ENCODE results near the gene ANKRD34A.
"Not testable (repeated sequence)": the region's sequence is repeated elsewhere in the genome, so short reads cannot be mapped to it uniquely, and the experiment has no call there.

The ANKRD34A gene

GRCh38 chr1:145935708-145936107 lies 28.7 kb downstream of the ANKRD34A start:
- Histone ChIP-seq H3K4me2 (no peak overlapping the region), H3K27me3 (ENCODE audit: insufficient read depth, low read depth) (no peaks in the 10 kb centered on the region), H3K79me2 (ENCODE audit: insufficient read depth, low read depth) (no peaks in the 10 kb centered on the region), H2AFZ (ENCODE audit: low read depth) (no peak overlapping the region), H4K20me1 (ENCODE audit: insufficient read depth) (no peaks in the 10 kb centered on the region), H3K36me3 (ENCODE audit: insufficient read depth) (no peaks in the 10 kb centered on the region), H3K27ac (no peak overlapping the region), H3K9ac (no peak overlapping the region), H3K4me3 (IDR thresholded peaks at IDR 0.05; ENCODE audit: insufficient read depth, low read depth, low read length) (no peak overlapping the region), H3K4me1 (ENCODE audit: low read depth, poor library complexity, severe bottlenecking) (peaks cover 18% of the 10 kb centered on the region)
- no peak for TF ChIP-seq CTCF (conservative IDR thresholded peaks at IDR 0.05; ENCODE audit: low read depth, low read length)

GRCh38 chr1:145932522-145933009 lies 31.8 kb downstream of the ANKRD34A start:
- not testable (repeated sequence) for H3K4me3 ChIP-seq (IDR thresholded peaks at IDR 0.05; ENCODE audit: insufficient read depth, low read depth, low read length); H3K36me3 ChIP-seq (ENCODE audit: insufficient read depth); H4K20me1 ChIP-seq (ENCODE audit: insufficient read depth); H3K27me3 ChIP-seq (ENCODE audit: insufficient read depth, low read depth); H3K27ac ChIP-seq; H3K9ac ChIP-seq; H3K4me2 ChIP-seq; H2AFZ ChIP-seq (ENCODE audit: low read depth)
- peaks cover 11% of the 10 kb centered on the region; the same call in 1 of the 2 replicates for H3K79me2 ChIP-seq (ENCODE audit: insufficient read depth, low read depth)
- H3K4me1 ChIP-seq (ENCODE audit: low read depth, poor library complexity, severe bottlenecking), result peaks cover 19% of the 10 kb centered on the region

GRCh38 chr1:145927916-145928643 lies 36.3 kb downstream of the ANKRD34A start:
- Histone ChIP-seq H3K36me3 (ENCODE audit: insufficient read depth) (peaks cover 7% of the 10 kb centered on the region; the same call in 1 of the 2 replicates), H3K27ac (peak overlapping the region; percentile 75), H3K4me1 (ENCODE audit: low read depth, poor library complexity, severe bottlenecking) (peaks cover 18% of the 10 kb centered on the region), H3K9ac (peak overlapping the region; percentile 80), H4K20me1 (ENCODE audit: insufficient read depth) (no peaks in the 10 kb centered on the region), H3K4me3 (IDR thresholded peaks at IDR 0.05; ENCODE audit: insufficient read depth, low read depth, low read length) (peak overlapping the region; percentile 100), H2AFZ (ENCODE audit: low read depth) (peak overlapping the region; percentile 73), H3K4me2 (peak overlapping the region; percentile 89), H3K27me3 (ENCODE audit: insufficient read depth, low read depth) (no peaks in the 10 kb centered on the region), H3K79me2 (ENCODE audit: insufficient read depth, low read depth) (peaks cover 28% of the 10 kb centered on the region)
- TF ChIP-seq CTCF (conservative IDR thresholded peaks at IDR 0.05; ENCODE audit: low read depth, low read length), result no peak

- peak within 1 kb of the TSS; percentile 75 for H3K27ac ChIP-seq
- peaks cover 28% of the 10 kb centered on the region for H3K79me2 ChIP-seq (ENCODE audit: insufficient read depth, low read depth)
- H4K20me1 ChIP-seq (ENCODE audit: insufficient read depth), result no peaks in the 10 kb centered on the region
- peak within 1 kb of the TSS; percentile 73 for H2AFZ ChIP-seq (ENCODE audit: low read depth)
- H3K4me1 ChIP-seq (ENCODE audit: low read depth, poor library complexity, severe bottlenecking), result peaks cover 18% of the 10 kb centered on the region
- peaks cover 7% of the 10 kb centered on the region; the same call in 1 of the 2 replicates for H3K36me3 ChIP-seq (ENCODE audit: insufficient read depth)
- peak within 1 kb of the TSS; percentile 80 for H3K9ac ChIP-seq
- no peaks in the 10 kb centered on the region for H3K27me3 ChIP-seq (ENCODE audit: insufficient read depth, low read depth)
- H3K4me2 ChIP-seq, result peak within 1 kb of the TSS; percentile 89
- peak within 1 kb of the TSS; percentile 100 for H3K4me3 ChIP-seq (IDR thresholded peaks at IDR 0.05; ENCODE audit: insufficient read depth, low read depth, low read length)
- peak; percentile 99 for TF ChIP-seq CTCF (conservative IDR thresholded peaks at IDR 0.05; ENCODE audit: low read depth, low read length)
Measured at GRCh38 chr1:145927063-145927886, 37.1 kb downstream of the ANKRD34A start, which contains the start of gene RBM8A. Gene RBM8A (minus strand): TSS chr1:145927484. CDS start chr1:145927426, 58 bp downstream.
